Heart left ventricle (tissue), 16 donors: Measurements from ENCODE around the gene DCAF16. TPM values are rescaled to one million over a fixed set of nuclear protein-coding genes. Genes with fewer than 3 reads are reported as not detected.

Experiments used
- ATAC-seq, 4 donors: fragments of 200-7000 bp; cut with Tn5 transposase; one replicate each; pipeline ENCODE4 v1.9.1; 2020 to 2022; ENCODE audit warnings: moderate library complexity in 4 of 4, mild to moderate bottlenecking in 3 of 4, moderate number of reproducible peaks in 1 of 4
- DNase-seq, 5 donors: peaks; one replicate each; pipeline ENCODE4 v3.0.0-alpha.2; 2020
- H3K27ac ChIP-seq, 12 donors: fragments of 200-600 bp; sonication (generic) in 4 of 12; one replicate each; pipeline versions ENCODE4 v1.5.0 to v1.8.0; 2016 to 2022; ENCODE audit warnings: mild to moderate bottlenecking in 2 of 12
- H3K27me3 ChIP-seq, 9 donors: fragments of 200-600 bp; sonication (generic) in 2 of 9; one replicate each; pipeline versions ENCODE4 v1.5.1 to v1.8.0; 2016 to 2022; ENCODE audit warnings: mild to moderate bottlenecking in 3 of 9
- H3K36me3 ChIP-seq, 9 donors: fragments of 200-600 bp; sonication (generic) in 2 of 9; one replicate each; pipeline versions ENCODE4 v1.5.0 to v1.8.0; 2018 to 2022; ENCODE audit warnings: mild to moderate bottlenecking in 2 of 9
- H3K4me1 ChIP-seq, 12 donors: fragments of 200-600 bp; sonication (generic) in 4 of 12; one replicate each; pipeline versions ENCODE4 v1.5.0 to v1.8.0; 2016 to 2022; ENCODE audit warnings: mild to moderate bottlenecking in 3 of 12
- H3K4me3 ChIP-seq, 12 donors: fragments of 200-600 bp; sonication (generic) in 4 of 12; one replicate each; pipeline versions ENCODE4 v1.5.0 to v1.8.0; 2017 to 2022; ENCODE audit warnings: mild to moderate bottlenecking in 9 of 12, moderate library complexity in 4 of 12
- H3K9me3 ChIP-seq, 12 donors: fragments of 200-600 bp; sonication (generic) in 4 of 12; one replicate each; pipeline versions ENCODE4 v1.5.0 to v1.8.0; 2016 to 2022; ENCODE audit warnings: mild to moderate bottlenecking in 1 of 12
- POLR2A ChIP-seq, 2 donors: fragments of 450-650 bp; IDR thresholded peaks; one replicate each; pipeline ENCODE4 v1.6.1; 2017; ENCODE audit warnings: antibody characterized with exemption in 2 of 2, mild to moderate bottlenecking in 2 of 2, moderate library complexity in 2 of 2
- WGBS, 4 donors: extraction: QIAGEN DNeasy Blood & Tissue Kit in 2 of 4; methylation state at CpG; one replicate each; pipeline versions ENCODE4 v1.1.5 to v1.1.7; 2013 to 2018; 5-methylcytosine and 5-hydroxymethylcytosine counted together
- intact Hi-C, 10 donors: fragments of 100-400 bp; cut with DNase I; formaldehyde crosslinking; loops; one replicate each; pipeline versions ENCODE4 v1.11.1 to v1.14.2; 2022
- polyA plus RNA-seq, 2 donors: library from polyadenylated mRNA; stranded (reverse); fragments of 200-250 nt; gene quantifications; one replicate each; pipeline ENCODE4 v1.2.3, GENCODE V29; 2013
- total RNA-seq, 9 donors: library from RNA; depleted of rRNA in 2 of 9; stranded (reverse); fragments of >200 nt in 2 of 9; fragmentation: NEBNext Ultra II Directional in 3 of 9; extraction: Animal tissue kit (Norgen Biotek cat#: 25700) in 3 of 9; gene quantifications; one replicate each; pipeline versions ENCODE4 v1.1.0 to v1.2.4, GENCODE V29; 2016 to 2023
- TF ChIP-seq, protein P1 (sequence below), 12 donors: fragments of 200-600 bp; sonication (generic) in 4 of 12; IDR thresholded peaks; one replicate each; pipeline versions ENCODE4 v1.5.0 to v1.8.0; 2018 to 2022; ENCODE audit warnings: antibody characterized with exemption in 12 of 12, mild to moderate bottlenecking in 5 of 12
- donor health status: ischemic (EF 13 %, LVEDD 7.1; RV severe dilation, severe dysfunction).
- donor health status: healthy with polysubstance abuse.
- donor health status: DM: no; HTN: yes; CAD: no.
- donor health status: DM: no; HTN: no; CAD: no.
- donor health status: ischemic (EF 25% LVEDD 6.9; RV normal size, moderate dysfunction).
- donor health status: ischemic (EF 25% LVEDD 5.7; RV mildly dilated, moderate dysfunction).
- donor health status: healthy.
- donor health status: DM: yes; HTN: yes; CAD: no.
- donor health status: ischemic (EF 35%, LVEDD 5.7; RV mildly dilated, moderate dysfunction).
- donor health status: nonischemic (EF 11% LVEDD 7.7; RV severe dilation, severe dysfunction).
- donor health status: DM: yes; HTN: yes; CAD: no.
- donor health status: PGD.
- donor health status: ischemic (EF 29% LVEDD 5.4; RV normal size, mild dysfunction).
- donor health status: nonischemic (EF 23%, LVEDD 6.1; RV moderate dilation, normal function).

DCAF16 gene
- total and polyA plus RNA-seq, 11 donors, result 6.0 to 23.5 (median 18.8) TPM

DNA sequence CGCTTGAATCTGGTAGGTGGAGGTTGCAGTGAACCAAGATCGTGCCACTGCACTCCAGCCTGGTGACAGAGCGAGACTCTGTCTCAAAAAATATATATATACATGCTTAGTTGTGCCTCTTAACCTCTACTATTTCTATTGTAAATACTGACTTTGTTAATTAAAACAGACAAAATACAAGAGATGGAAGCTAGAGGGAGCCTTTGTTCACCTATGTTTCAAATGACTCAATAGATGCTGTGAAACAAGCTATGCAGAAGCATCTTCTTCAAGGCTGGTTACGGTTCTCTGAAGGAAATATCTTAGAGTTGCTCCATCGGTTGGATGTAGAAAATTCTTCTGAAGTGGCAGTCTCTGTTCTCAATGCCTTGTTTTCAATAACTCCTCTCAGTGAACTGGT, 6.5 kb upstream of the DCAF16 start:
- Histone ChIP-seq H3K27me3 (no peaks in the 10 kb centered on the region), H3K9me3 (no peaks in the 10 kb centered on the region), H3K36me3 (no peaks in the 10 kb centered on the region), H3K27ac (no peak overlapping the region), H3K4me3 (no peak overlapping the region), H3K4me1 (peaks cover 0 to 15% (median 0%) of the 10 kb centered on the region in 12 donors)
- DNase-seq (no peak), ATAC-seq (peak in 2 of 4 donors; percentile 36 to 49)
- TF ChIP-seq, protein P1, sequence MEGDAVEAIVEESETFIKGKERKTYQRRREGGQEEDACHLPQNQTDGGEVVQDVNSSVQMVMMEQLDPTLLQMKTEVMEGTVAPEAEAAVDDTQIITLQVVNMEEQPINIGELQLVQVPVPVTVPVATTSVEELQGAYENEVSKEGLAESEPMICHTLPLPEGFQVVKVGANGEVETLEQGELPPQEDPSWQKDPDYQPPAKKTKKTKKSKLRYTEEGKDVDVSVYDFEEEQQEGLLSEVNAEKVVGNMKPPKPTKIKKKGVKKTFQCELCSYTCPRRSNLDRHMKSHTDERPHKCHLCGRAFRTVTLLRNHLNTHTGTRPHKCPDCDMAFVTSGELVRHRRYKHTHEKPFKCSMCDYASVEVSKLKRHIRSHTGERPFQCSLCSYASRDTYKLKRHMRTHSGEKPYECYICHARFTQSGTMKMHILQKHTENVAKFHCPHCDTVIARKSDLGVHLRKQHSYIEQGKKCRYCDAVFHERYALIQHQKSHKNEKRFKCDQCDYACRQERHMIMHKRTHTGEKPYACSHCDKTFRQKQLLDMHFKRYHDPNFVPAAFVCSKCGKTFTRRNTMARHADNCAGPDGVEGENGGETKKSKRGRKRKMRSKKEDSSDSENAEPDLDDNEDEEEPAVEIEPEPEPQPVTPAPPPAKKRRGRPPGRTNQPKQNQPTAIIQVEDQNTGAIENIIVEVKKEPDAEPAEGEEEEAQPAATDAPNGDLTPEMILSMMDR (IDR thresholded peaks at IDR 0.05), result peak; percentile 36 to 69 (median 56)
- no peak for TF ChIP-seq POLR2A (IDR thresholded peaks at IDR 0.05)
- intact Hi-C loops, result loop anchor here (2.0 to 10.0 kb wide), 7 partner anchors 208 to 778 kb away; partner anchors contain the start of gene LCORL (in 1 of the 10)
- 59 to 68% (median 60%) methylated on average over 5 of the region's 5 CpGs for WGBS, 4 donors

DNA sequence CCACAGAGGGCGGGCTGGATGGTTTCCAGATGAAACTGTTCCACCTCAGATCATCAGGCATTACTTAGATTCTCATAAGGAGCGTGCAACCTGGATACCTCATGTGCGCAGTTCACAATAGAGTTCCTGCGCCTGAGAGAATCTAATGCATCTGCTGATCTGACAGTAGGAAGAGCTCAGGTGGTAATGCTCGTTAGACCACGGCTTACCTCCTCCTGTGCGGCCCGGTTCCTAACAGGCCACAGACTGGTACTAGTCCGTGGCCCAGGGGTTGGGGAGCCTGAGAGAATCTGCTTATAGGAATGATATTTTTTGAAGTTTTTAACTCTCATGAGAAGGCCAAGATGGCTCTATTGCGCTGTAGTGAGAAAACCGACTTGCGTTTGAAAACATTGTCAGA, 5.6 kb upstream of the DCAF16 start:
- intact Hi-C loops, result loop anchor here (2.0 to 10.0 kb wide), 7 partner anchors 209 to 779 kb away; partner anchors contain the start of gene LCORL (in 1 of the 10)
- ATAC-seq (no peak), DNase-seq (no peak)
- Histone ChIP-seq H3K4me3 (no peak overlapping the region), H3K4me1 (peaks cover 0 to 24% (median 3%) of the 10 kb centered on the region in 12 donors), H3K9me3 (no peaks in the 10 kb centered on the region), H3K36me3 (no peaks in the 10 kb centered on the region), H3K27me3 (no peaks in the 10 kb centered on the region), H3K27ac (no peak overlapping the region)
- TF ChIP-seq, protein P1 (IDR thresholded peaks at IDR 0.05), result no peak
- WGBS, 4 donors, result 95 to 96% (median 96%) methylated on average over 12 of the region's 12 CpGs

DNA sequence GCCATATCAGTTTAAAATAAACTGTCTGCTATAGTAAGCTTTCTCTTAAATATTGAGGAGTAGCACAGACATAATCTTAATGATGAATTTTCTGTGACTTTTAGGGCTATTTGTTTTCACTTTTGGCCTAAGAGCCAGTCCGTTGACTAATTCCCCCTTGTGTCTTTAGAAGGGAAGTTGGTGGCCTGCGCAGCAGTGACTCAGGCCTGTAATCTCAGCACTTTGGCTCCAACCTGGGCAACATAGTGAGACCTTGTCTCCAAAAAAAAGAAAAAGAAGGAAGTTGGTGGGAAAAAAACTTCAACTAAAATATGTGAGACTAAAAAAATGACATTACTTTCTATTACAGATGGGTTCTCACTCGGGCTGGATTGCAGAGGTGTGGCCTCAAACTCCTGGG, 3.6 kb upstream of the DCAF16 start:
- ATAC-seq (no peak), DNase-seq (no peak)
- WGBS, 4 donors, result 68 to 83% (median 78%) methylated on average over 3 of the region's 3 CpGs
- intact Hi-C loops, result loop anchor here in 7 of 10 donors (5.0 to 10.0 kb wide), 3 partner anchors 208 to 551 kb away; partner anchors contain the start of gene LCORL (in 6 of the 7)
- H3K4me3 ChIP-seq, result no peak overlapping the region
- no peaks in the 10 kb centered on the region for H3K27me3 ChIP-seq
- TF ChIP-seq, protein P1 (IDR thresholded peaks at IDR 0.05), result no peak
- TF ChIP-seq POLR2A (IDR thresholded peaks at IDR 0.05), result no peak
- no peaks in the 10 kb centered on the region for H3K36me3 ChIP-seq
- peaks cover 3 to 33% (median 12%) of the 10 kb centered on the region in 12 donors for H3K4me1 ChIP-seq
- H3K27ac ChIP-seq, result peak overlapping the region in 1 of 12 donors; percentile 9
- no peaks in the 10 kb centered on the region for H3K9me3 ChIP-seq

DNA sequence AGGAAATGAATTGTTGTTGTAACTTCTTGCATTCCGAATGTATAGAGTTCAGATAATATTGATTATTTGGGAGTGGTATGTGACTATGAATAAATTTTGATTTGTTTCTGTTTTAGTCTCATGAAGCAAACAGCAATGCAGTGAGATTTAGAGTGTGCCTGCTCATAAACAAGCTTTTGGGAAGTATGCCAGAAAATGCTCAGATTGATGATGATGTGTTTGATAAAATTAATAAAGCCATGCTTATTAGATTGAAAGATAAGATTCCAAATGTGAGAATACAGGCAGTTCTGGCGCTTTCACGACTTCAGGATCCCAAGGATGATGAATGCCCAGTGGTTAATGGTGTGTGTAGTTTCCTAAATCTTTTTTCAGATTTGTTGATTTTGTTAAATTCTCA, 2.2 kb upstream of the DCAF16 start:
- Histone ChIP-seq H3K36me3 (peaks cover 0 to 5% (median 0%) of the 10 kb centered on the region in 9 donors), H3K27ac (no peak overlapping the region), H3K4me3 (no peak overlapping the region), H3K4me1 (peaks cover 5 to 46% (median 24%) of the 10 kb centered on the region in 12 donors), H3K9me3 (no peaks in the 10 kb centered on the region), H3K27me3 (no peaks in the 10 kb centered on the region)
- TF ChIP-seq POLR2A (IDR thresholded peaks at IDR 0.05), result no peak
- TF ChIP-seq, protein P1 (IDR thresholded peaks at IDR 0.05), result no peak
- no peak for ATAC-seq
- DNase-seq, result no peak
- intact Hi-C loops, result loop anchor here in 7 of 10 donors (5.0 to 10.0 kb wide), 3 partner anchors 210 to 552 kb away; partner anchors contain the start of gene LCORL (in 6 of the 7)
- 56 to 72% (median 68%) methylated on average over 3 of the region's 3 CpGs for WGBS, 4 donors
